HepG2 (cell line): ENCODE data around the gene OSBPL3. TPM values are rescaled to one million over a fixed set of nuclear protein-coding genes. Genes with fewer than 3 reads are reported as not detected.

Source experiments
- ATAC-seq: fragments of 200-7000 bp; cut with Tn5 transposase; 3 replicates; pipeline ENCODE4 v1.9.1; 2020; ENCODE audit warnings: mild to moderate bottlenecking, moderate library complexity
- BruUV-seq: library from RNA; stranded (reverse); fragments of 400-500 nt; replicated peaks from 2 replicates; lab custom pipeline; 2021; lab: Mats Ljungman, UMichigan
- CTCF ChIA-PET: fragments of 300-600 bp; formaldehyde crosslinking; extraction: SDS; loops from one replicate; lab custom pipeline; 2021; ENCODE audit warnings: low total read pairs, inconsistent platforms, low intra/inter-chr PET ratio; lab: Yijun Ruan, JAX
- POLR2A ChIA-PET: fragments of 350-600 bp; sonication (Branson Sonifier 250); formaldehyde crosslinking; loops from one replicate; lab custom pipeline; 2020; ENCODE audit warnings: antibody characterized with exemption, inconsistent platforms; lab: Yijun Ruan, JAX
- DNase-seq: peaks from one replicate; pipeline ENCODE4 v3.0.0-alpha.2; 2015; ENCODE audit warnings: low spot score
- FAIRE-seq: peaks from 3 replicates; lab custom pipeline; 2011; peaks lifted over from hg19 to GRCh38; lab: Jason Lieb, UNC
- H2AFZ ChIP-seq: one replicate; pipeline ENCODE4 v1.6.1; 2011; ENCODE audit warnings: low read length, inconsistent platforms
- H3K27ac ChIP-seq: fragments of 300-600 bp; 3 replicates; pipeline ENCODE4 v1.8.0; 2011; ENCODE audit warnings: mixed run types, mild to moderate bottlenecking, mixed read lengths, low read length, inconsistent platforms; ENCODE audit not compliant: insufficient read depth; ENCODE audit errors: extremely low read length
- H3K27me3 ChIP-seq, 2 experiments: fragments of 200-600 bp in 1 of 2; 2 replicates in 1 of 2; 3 replicates in 1 of 2; pipeline versions ENCODE4 v1.6.0 to v1.8.0; 2011; ENCODE audit warnings: low read length in 2 of 2, mild to moderate bottlenecking in 2 of 2, moderate library complexity in 2 of 2, inconsistent platforms in 1 of 2; ENCODE audit not compliant: insufficient read depth in 2 of 2, control insufficient read depth in 1 of 2
- H3K36me3 ChIP-seq, 2 experiments: fragments of 200-600 bp in 1 of 2; replicated peaks in 1 of 2; 2 replicates in 1 of 2; 3 replicates in 1 of 2; pipeline versions ENCODE4 v1.5.1 to v1.8.0; 2011; ENCODE audit warnings: low read length in 2 of 2, inconsistent platforms in 1 of 2; ENCODE audit not compliant: insufficient read depth in 2 of 2, control insufficient read depth in 1 of 2
- H3K4me1 ChIP-seq: 2 replicates; pipeline ENCODE4 v1.5.1; 2012; ENCODE audit warnings: low read length, inconsistent platforms; ENCODE audit not compliant: insufficient read depth
- H3K4me2 ChIP-seq: 2 replicates; pipeline ENCODE4 v1.6.0; 2011; ENCODE audit warnings: low read depth, low read length, inconsistent platforms
- H3K4me3 ChIP-seq, 3 experiments: fragments of 200-600 bp in 1 of 3; sonication (generic), shearing (Covaris generic) in 1 of 3; replicated peaks in 1 of 3; 2 replicates each; pipeline ENCODE4 v1.5.1; 2011 to 2016; ENCODE audit warnings: low read length in 3 of 3, inconsistent platforms in 2 of 3, low read depth in 2 of 3, mild to moderate bottlenecking in 2 of 3, control low read depth in 1 of 3, mixed read lengths in 1 of 3; ENCODE audit not compliant: insufficient read depth in 1 of 3
- H3K79me2 ChIP-seq: one replicate; pipeline ENCODE4 v1.6.1; 2011; ENCODE audit warnings: low read length, inconsistent platforms; ENCODE audit not compliant: insufficient read depth
- H3K9ac ChIP-seq: 2 replicates; pipeline ENCODE4 v1.6.0; 2011; ENCODE audit warnings: mild to moderate bottlenecking, low read depth, low read length, inconsistent platforms; ENCODE audit not compliant: insufficient read depth
- H3K9me3 ChIP-seq: 2 replicates; pipeline ENCODE4 v1.5.1; 2012; ENCODE audit warnings: mild to moderate bottlenecking, low read length
- H4K20me1 ChIP-seq: 2 replicates; pipeline ENCODE4 v1.6.0; 2011; ENCODE audit warnings: inconsistent platforms, mild to moderate bottlenecking, low read length, moderate library complexity; ENCODE audit not compliant: insufficient read depth
- IKZF1 ChIP-seq: fragments of 450-650 bp; IDR thresholded peaks from 2 replicates; pipeline ENCODE4 v1.7.1; 2016
- IRF9 ChIP-seq: sonication (generic); formaldehyde crosslinking; IDR thresholded peaks from 2 replicates; pipeline ENCODE4 v1.8.0; 2022; ENCODE audit warnings: missing genetic modification reagents, mild to moderate bottlenecking, borderline replicate concordance
- JDP2 ChIP-seq: sonication (generic); formaldehyde crosslinking; IDR thresholded peaks from 2 replicates; pipeline ENCODE4 v1.8.1; 2022; ENCODE audit warnings: missing genetic modification reagents, borderline replicate concordance
- PRMT3 ChIP-seq: sonication (generic); formaldehyde crosslinking; IDR thresholded peaks from 2 replicates; pipeline ENCODE4 v1.8.1; 2022; ENCODE audit warnings: low read depth, mild to moderate bottlenecking, moderate library complexity, missing genetic modification reagents, borderline replicate concordance
- SRY ChIP-seq: sonication (generic); formaldehyde crosslinking; IDR thresholded peaks from 2 replicates; pipeline ENCODE4 v1.8.0; 2022; ENCODE audit warnings: mild to moderate bottlenecking, missing genetic modification reagents
- TFAP4 ChIP-seq: sonication (generic); IDR thresholded peaks from 2 replicates; pipeline ENCODE4 v1.6.1; 2016; ENCODE audit warnings: low read depth, borderline replicate concordance
- ZFP36L2 ChIP-seq: sonication (generic); formaldehyde crosslinking; IDR thresholded peaks from 2 replicates; pipeline ENCODE4 v1.4.0; 2020; ENCODE audit warnings: missing genetic modification reagents
- ZFP37 ChIP-seq: sonication (generic); formaldehyde crosslinking; IDR thresholded peaks from 2 replicates; pipeline ENCODE4 v1.4.0; 2020; ENCODE audit warnings: missing genetic modification reagents, borderline replicate concordance
- ZFP62 ChIP-seq: sonication (generic); formaldehyde crosslinking; IDR thresholded peaks from 2 replicates; pipeline ENCODE4 v1.4.0; 2020; ENCODE audit warnings: missing genetic modification reagents
- ZNF160 ChIP-seq: sonication (generic); formaldehyde crosslinking; IDR thresholded peaks from 2 replicates; pipeline ENCODE4 v1.8.0; 2022; ENCODE audit warnings: mild to moderate bottlenecking, inconsistent platforms, missing genetic modification reagents
- ZNF569 ChIP-seq: sonication (generic); formaldehyde crosslinking; IDR thresholded peaks from 2 replicates; pipeline ENCODE4 v1.5.0; 2020; ENCODE audit warnings: mild to moderate bottlenecking, missing genetic modification reagents, moderate library complexity, borderline replicate concordance
- ZNF574 ChIP-seq: sonication (generic); formaldehyde crosslinking; IDR thresholded peaks from 2 replicates; pipeline ENCODE4 v1.4.0; 2020; ENCODE audit warnings: missing genetic modification reagents
- ZNF691 ChIP-seq: sonication (generic); formaldehyde crosslinking; IDR thresholded peaks from 2 replicates; pipeline ENCODE4 v1.4.0; 2020; ENCODE audit warnings: missing genetic modification reagents, low read depth, mild to moderate bottlenecking, borderline replicate concordance
- WGBS: methylation state at CpG from one replicate; pipeline ENCODE4 v1.1.6; 2017; ENCODE audit warnings: low lambda C conversion rate; 5-methylcytosine and 5-hydroxymethylcytosine counted together
- in situ Hi-C: cut with HindIII; loops from 2 replicates; pipeline ENCODE4 v1.10.0; 2017; ENCODE audit warnings: low pct_unique_long_range_greater_than_20kb; ENCODE audit not compliant: extremely low pct_ligation_motif_present
- intact Hi-C: fragments of 100-400 bp; cut with micrococcal nuclease; formaldehyde crosslinking; loops from one replicate; pipeline ENCODE4 v1.10.0; 2022; ENCODE audit not compliant: unreplicated experiment
- polyA plus RNA-seq, 8 experiments: library from polyadenylated mRNA; depleted of rRNA in 3 of 8; stranded (reverse) in 7 of 8; unstranded in 1 of 8; fragments of >200 nt; fragmentation: Illumina TruSeq in 4 of 8; extraction: Trizol in 4 of 8; gene quantifications; 2 replicates each; pipeline versions ENCODE4 v1.2.1 to v1.2.3, GENCODE V29; 2011 to 2016; ENCODE audit warnings: low read depth in 4 of 8, missing spikeins in 1 of 8, mixed read lengths in 1 of 8; ENCODE audit not compliant: insufficient read depth in 1 of 8
- total RNA-seq, 5 experiments: library from RNA; depleted of rRNA; stranded (reverse); fragments of >200 nt; fragmentation: Illumina TruSeq; extraction: Trizol; gene quantifications; 2 replicates each; pipeline ENCODE4 v1.2.3, GENCODE V29; 2016; ENCODE audit warnings: low read depth in 1 of 5
- TF ChIP-seq, protein P1 (sequence below): sonication (generic); formaldehyde crosslinking; IDR thresholded peaks from 2 replicates; pipeline ENCODE4 v1.5.0; 2020; ENCODE audit warnings: missing genetic modification reagents

The OSBPL3 gene
- total and polyA plus RNA-seq, 2 of the 13 experiments (the other 11 are each of a cell fraction or from before 2014, with no cell fraction given), result 8.8 to 28.9 TPM

DNA sequence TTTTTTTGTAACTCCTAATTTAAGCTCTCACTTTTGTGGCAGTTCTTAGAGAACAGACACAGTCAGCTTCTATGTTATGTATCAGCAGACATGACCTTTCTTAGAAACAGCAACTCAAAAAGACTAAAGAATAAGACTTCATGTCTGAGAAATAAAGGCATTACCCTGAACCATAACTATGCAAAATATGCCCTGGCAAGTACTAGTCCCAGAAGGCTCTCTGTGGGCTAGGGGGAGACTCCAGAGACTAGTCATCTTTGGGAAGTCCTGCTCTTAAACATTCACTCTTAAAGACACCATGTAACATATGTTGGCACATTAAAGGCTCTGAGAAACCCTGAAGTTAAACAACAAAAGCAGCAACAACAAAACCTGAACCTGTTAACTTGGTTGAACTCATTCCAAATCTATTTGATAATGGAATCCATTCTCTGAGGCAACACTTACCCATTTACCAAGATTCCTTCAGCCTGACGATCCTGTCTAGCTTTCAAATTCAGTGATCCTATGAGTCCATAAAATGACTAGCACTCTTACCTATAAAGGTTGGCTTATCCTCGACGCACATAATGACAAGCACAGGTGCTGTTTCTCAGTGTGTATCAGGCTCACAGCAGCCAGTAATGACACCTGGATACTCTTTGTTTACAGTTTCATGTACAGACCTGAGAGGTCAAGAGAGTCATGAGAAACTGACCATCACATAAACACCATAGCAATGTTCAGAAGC lies 62.3 kb downstream of the OSBPL3 start (continued):
- TF ChIP-seq ZNF569 (CRISPR knock-in tag) (no peak), IRF9 (CRISPR knock-in tag) (no peak), SRY (CRISPR knock-in tag) (no peak)

- in situ Hi-C loops, result no loop called here
- no peak for ATAC-seq
- TF ChIP-seq ZFP62 (CRISPR knock-in tag) (no peak), JDP2 (CRISPR knock-in tag) (no peak), ZNF574 (no peak), PRMT3 (CRISPR knock-in tag) (no peak), IKZF1 (no peak), ZFP36L2 (no peak), TFAP4 (no peak), ZNF160 (CRISPR knock-in tag) (no peak), ZFP37 (no peak), ZNF691 (CRISPR knock-in tag) (no peak)
- TF ChIP-seq, protein P1, sequence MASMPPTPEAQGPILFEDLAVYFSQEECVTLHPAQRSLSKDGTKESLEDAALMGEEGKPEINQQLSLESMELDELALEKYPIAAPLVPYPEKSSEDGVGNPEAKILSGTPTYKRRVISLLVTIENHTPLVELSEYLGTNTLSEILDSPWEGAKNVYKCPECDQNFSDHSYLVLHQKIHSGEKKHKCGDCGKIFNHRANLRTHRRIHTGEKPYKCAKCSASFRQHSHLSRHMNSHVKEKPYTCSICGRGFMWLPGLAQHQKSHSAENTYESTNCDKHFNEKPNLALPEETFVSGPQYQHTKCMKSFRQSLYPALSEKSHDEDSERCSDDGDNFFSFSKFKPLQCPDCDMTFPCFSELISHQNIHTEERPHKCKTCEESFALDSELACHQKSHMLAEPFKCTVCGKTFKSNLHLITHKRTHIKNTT (CRISPR knock-in tag), result no peak
These were observed 63.4 kb downstream of the OSBPL3 start for GRCh38 chr7:24916463-24917040.

More at GRCh38 chr7:24916463-24917040, 63.4 kb downstream of the OSBPL3 start:
- Histone ChIP-seq H3K4me2 (no peak overlapping the region), H3K9ac (no peak overlapping the region), H3K27ac (no peak overlapping the region), H2AFZ (no peak overlapping the region), H3K79me2 (peaks cover 65% of the 10 kb centered on the region), H4K20me1 (no peaks in the 10 kb centered on the region), H3K4me3 (no peak overlapping the region), H3K4me1 (peaks cover 11% of the 10 kb centered on the region), H3K36me3 (no peaks in the 10 kb centered on the region), H3K27me3 (no peaks in the 10 kb centered on the region), H3K9me3 (no peaks in the 10 kb centered on the region)
- intact Hi-C loops, result no loop called here
- no peak for FAIRE-seq
- WGBS, result 95% methylated on average over 4 of the region's 4 CpGs
- DNase-seq, result no peak
- BruUV-seq, result no TSS peak
- CTCF ChIA-PET, result no interaction called here
- POLR2A ChIA-PET, result no interaction called here
